ENCODE measurements around the gene SH3GL1. TPM values are rescaled to one million over a fixed set of nuclear protein-coding genes. Genes with fewer than 3 reads are reported as not detected.

SH3GL1 gene
- total RNA-seq, 2 donors from 2014 or later: 54.0 to 66.6 TPM

DNA sequence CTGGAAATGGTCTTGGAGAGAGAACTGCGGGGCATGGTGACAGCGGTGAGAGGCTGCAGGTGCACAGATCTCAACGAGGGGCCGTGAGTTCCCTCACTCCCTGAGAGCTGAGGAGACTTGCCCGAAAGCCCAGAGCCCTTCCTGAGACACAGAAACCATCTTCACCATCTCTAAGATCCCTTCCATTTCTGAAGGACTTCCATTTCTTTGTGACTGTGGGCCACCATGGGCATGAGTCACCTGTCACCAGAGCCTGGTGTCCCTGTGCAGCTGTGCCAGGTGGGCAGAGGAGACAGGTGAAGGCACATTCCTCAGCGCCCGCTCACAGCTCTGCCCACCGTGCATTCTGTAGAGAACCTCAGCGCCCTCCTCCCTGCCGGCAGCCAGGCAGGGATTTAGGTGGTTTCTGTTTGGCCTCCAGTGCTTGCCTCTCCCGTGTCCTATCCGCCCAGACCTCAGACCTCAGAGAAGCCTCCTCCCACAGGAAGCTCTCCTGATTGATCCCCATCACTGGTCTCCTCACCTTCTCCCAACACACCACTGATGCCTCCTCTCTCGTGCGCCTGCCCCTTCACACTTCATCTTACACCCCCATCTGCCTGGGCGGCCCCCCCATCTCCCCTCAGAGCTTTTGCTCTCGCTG is 24.2 kb downstream of the SH3GL1 start:
- Histone ChIP-seq H3K4me3 (no peak overlapping the region), H3K9ac (ENCODE audit: low read depth in 2 of 2, low read length in 2 of 2) (peak overlapping the region; percentile 18 to 73), H3K36me3 (no peaks in the 10 kb centered on the region), H3K27ac (peak overlapping the region; percentile 50), H3K27me3 (no peaks in the 10 kb centered on the region), H3K4me1 (peaks cover 39% of the 10 kb centered on the region), H3K9me3 (no peaks in the 10 kb centered on the region)
- no peak for DNase-seq
- intact Hi-C loops (cut with DNase I): no loop called here
- no peak for TF ChIP-seq CTCF (IDR thresholded peaks at IDR 0.05)

- intact Hi-C loops (cut with DNase I): no loop called here
- no peaks in the 10 kb centered on the region for H3K9me3 ChIP-seq
- no peaks in the 10 kb centered on the region for H3K27me3 ChIP-seq
- TF ChIP-seq CTCF (IDR thresholded peaks at IDR 0.05): peak; percentile 14
- peak overlapping the region; percentile 50 for H3K27ac ChIP-seq
- H3K36me3 ChIP-seq: no peaks in the 10 kb centered on the region
- H3K4me1 ChIP-seq: peaks cover 42% of the 10 kb centered on the region
- H3K4me3 ChIP-seq: no peak overlapping the region
- H3K9ac ChIP-seq (ENCODE audit: low read depth in 2 of 2, low read length in 2 of 2): peak overlapping the region; percentile 64 to 73
- DNase-seq: peak; percentile 80
Observed at GRCh38 chr19:4375164-4376027, 25.0 kb downstream of the SH3GL1 start.

- H3K9me3 ChIP-seq: no peaks in the 10 kb centered on the region
- DNase-seq: peak; percentile 74
- no peaks in the 10 kb centered on the region for H3K27me3 ChIP-seq
- no peak for TF ChIP-seq CTCF (IDR thresholded peaks at IDR 0.05)
- H3K27ac ChIP-seq: peak overlapping the region; percentile 50
- H3K36me3 ChIP-seq: no peaks in the 10 kb centered on the region
- H3K9ac ChIP-seq (ENCODE audit: low read depth in 2 of 2, low read length in 2 of 2): peak overlapping the region; percentile 64 to 73
- H3K4me3 ChIP-seq: no peak overlapping the region
- intact Hi-C loops (cut with DNase I): no loop called here
- peaks cover 46% of the 10 kb centered on the region for H3K4me1 ChIP-seq
Observed at GRCh38 chr19:4374498-4375163, 25.7 kb downstream of the SH3GL1 start.

- Histone ChIP-seq H3K4me1 (peaks cover 46% of the 10 kb centered on the region), H3K9ac (ENCODE audit: low read depth in 2 of 2, low read length in 2 of 2) (peak overlapping the region; percentile 64 to 73), H3K36me3 (no peaks in the 10 kb centered on the region), H3K9me3 (no peaks in the 10 kb centered on the region), H3K4me3 (no peak overlapping the region), H3K27ac (peak overlapping the region; percentile 50), H3K27me3 (no peaks in the 10 kb centered on the region)
- no peak for DNase-seq
- TF ChIP-seq CTCF (IDR thresholded peaks at IDR 0.05): no peak
- intact Hi-C loops (cut with DNase I): no loop called here
Observed at GRCh38 chr19:4373601-4374497, 26.5 kb downstream of the SH3GL1 start.

DNA sequence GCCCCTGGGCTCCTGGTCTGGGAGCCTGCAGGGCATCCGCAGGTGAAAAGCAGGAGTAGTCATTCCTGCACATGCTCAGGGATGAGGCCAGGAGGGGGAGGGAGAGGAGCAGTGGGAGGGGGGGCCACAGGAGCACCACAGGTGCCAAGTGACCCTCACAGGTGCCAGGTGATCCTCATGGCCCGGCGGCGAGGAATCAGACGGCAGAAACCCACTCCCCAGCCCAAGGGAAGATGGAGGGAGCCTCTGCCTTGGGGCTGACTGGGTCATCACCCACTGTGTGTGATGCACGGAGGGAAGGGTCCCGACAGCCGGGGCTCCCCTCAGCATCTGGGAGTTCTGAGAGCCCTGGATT is 27.4 kb downstream of the SH3GL1 start:
- peaks cover 52% of the 10 kb centered on the region for H3K4me1 ChIP-seq
- H3K4me3 ChIP-seq: no peak overlapping the region
- H3K9ac ChIP-seq (ENCODE audit: low read depth in 2 of 2, low read length in 2 of 2): no peak overlapping the region
- no peaks in the 10 kb centered on the region for H3K27me3 ChIP-seq
- TF ChIP-seq CTCF (IDR thresholded peaks at IDR 0.05): no peak
- no peaks in the 10 kb centered on the region for H3K36me3 ChIP-seq
- intact Hi-C loops (cut with DNase I): no loop called here
- H3K9me3 ChIP-seq: no peaks in the 10 kb centered on the region
- no peak for DNase-seq
- H3K27ac ChIP-seq: no peak overlapping the region

Measured in colonic mucosa (tissue), 4 donors.